Measurements from ENCODE around the gene VCL. TPM values are rescaled to one million over a fixed set of nuclear protein-coding genes. Genes with fewer than 3 reads are reported as not detected.

Gene VCL
- total and polyA plus RNA-seq, 2 of the 8 experiments (the other 6 are each of a cell fraction or from before 2014, with no cell fraction given), result 119 to 377 TPM

GRCh38 chr10:74052994-74053393 is 55.1 kb downstream of the VCL start (continued):
- TF ChIP-seq TAF1 (IDR thresholded peaks at IDR 0.05; ENCODE audit: low read depth, low read length) (no peak), CEBPB (IDR thresholded peaks at IDR 0.05; ENCODE audit: low read depth, low read length) (no peak), CHD1 (IDR thresholded peaks at IDR 0.05; ENCODE audit: low read depth, low read length) (no peak), NANOG (IDR thresholded peaks at IDR 0.05; ENCODE audit: insufficient read depth, low read depth, low read length, poor library complexity, severe bottlenecking) (no peak)

Data from H1 (cell line).